Measurements from ENCODE around the gene ARHGAP24.
"Not testable (repeated sequence)": the region's sequence is repeated elsewhere in the genome, so short reads cannot be mapped to it uniquely, and the experiment has no call there.

ARHGAP24 gene

DNA sequence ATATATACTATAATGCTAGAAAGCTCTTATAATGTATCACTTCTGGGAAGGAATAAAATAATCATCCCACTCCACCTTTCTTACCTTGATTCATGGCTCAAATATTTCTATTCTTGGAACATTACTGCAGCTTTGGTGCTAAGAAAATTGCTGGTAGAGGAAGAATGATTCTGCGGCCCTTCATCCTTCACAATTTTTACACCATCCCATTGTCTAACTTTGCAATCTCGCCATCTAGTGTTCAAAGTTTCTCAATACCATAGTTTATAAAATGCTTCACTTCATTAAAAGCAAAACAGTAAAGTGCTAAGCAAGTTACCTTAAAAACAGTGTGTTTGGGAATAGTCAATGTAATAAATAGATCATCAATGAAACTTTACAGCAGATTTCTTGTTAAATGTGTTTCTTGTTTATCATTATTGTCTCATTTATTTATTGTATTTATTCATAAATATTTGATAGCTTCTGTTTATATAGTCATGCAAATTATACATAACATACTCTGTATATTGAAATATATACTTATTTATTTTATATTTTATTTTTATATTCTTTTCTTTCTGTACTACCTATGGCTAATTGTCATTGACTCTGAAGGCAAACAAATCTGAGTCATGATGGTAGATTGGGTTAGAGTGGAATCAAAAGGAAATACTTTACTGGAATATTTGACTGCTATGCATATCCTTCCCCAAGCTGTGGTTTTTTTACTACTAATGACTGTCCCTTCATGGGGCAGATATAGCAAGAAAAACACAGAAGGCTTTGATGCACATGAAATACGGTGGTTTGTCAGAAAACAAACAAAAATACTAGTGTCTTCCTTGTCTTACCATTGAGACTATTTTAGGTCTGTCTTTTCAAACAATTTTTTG is 494.2 kb downstream of the ARHGAP24 start:
- DNase-seq: no peak

DNA sequence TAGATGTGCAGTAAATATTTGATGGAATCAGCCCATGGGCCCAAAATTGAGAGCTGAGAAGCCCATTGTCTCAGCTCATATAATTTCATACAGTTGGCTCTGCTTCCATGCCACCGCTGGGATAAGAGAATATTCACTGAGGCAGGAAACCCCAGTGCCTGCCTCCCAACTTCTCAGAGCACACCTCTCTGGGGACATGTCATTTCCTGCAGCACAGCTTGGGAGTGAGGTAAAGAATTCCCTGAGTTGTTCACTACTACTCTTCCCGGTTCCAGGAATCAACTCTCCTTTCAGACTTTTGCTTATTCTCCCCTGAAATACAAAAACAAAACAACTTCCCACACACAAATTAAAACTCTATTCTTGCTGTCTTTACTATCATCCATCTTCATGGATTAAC is 495.6 kb downstream of the ARHGAP24 start:
- no peak for DNase-seq

DNA sequence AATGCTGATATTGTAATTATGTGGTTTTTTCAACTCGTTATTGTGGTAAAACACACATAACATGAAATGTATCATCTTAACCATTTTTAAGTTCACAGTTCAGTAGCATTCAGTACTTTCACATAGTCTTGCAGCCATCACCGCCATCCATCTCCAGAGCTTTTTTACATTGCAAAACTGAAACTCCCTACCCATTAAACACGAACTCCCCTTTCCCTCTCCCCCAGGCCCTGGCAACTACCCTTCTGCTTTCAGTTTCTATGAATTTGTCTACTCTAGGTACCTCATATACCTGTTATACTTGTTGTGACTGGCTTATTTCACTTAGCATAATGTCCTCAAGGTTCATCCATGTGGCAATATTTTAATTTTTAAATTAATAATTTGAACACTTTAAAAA is 504.3 kb downstream of the ARHGAP24 start:
- DNase-seq: no peak

DNA sequence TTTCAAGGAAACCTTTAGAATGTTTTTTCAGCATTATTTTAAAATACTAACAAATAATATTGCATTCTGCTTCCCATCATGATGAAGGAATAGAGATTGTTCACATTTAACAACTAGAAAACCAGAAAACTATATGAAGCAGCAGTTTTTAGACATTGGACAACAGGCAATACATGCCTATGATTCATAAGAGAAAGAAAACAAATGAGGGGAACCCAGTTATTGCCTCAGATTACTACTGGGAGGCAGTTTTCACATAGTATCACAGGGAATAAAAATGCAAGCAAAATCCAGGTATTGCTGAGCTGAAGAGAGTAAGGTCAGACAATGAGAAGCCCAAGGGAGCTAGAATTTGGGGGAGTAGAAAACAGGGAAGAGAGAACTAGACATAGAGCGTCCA is 511.3 kb downstream of the ARHGAP24 start:
- no peak for DNase-seq

DNA sequence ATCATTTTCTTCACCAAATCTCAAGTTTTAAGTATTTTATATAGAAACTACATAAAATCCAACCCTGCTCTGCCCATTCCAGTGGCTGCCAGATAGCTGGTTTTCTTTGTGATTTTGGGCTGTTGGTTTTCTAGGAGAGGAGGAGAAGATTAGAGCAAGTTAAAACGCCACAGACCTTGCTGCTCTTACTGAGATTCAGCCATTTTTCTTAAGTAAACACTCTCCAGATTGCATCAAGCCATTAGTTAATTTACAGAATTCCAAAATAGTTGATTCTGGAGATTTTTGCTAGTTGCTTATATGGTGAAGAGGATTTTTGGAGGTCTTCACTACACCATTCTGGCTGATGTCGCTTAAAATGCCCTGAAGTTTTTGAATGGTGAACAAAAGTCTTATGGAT is 518.7 kb downstream of the ARHGAP24 start:
- DNase-seq: no peak

DNA sequence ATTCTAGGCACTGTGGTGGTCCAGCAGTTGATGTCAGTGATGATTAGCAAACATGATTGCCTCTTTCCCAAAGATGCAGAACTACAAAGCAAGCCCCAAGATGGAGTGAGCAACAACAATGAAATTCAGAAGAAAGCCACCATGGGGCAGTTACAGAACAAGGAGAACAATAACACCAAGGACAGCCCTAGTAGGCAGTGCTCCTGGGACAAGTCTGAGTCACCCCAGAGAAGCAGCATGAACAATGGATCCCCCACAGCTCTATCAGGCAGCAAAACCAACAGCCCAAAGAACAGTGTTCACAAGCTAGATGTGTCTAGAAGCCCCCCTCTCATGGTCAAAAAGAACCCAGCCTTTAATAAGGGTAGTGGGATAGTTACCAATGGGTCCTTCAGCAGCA is 519.6 kb downstream of the ARHGAP24 start:
- no peak for DNase-seq

DNA sequence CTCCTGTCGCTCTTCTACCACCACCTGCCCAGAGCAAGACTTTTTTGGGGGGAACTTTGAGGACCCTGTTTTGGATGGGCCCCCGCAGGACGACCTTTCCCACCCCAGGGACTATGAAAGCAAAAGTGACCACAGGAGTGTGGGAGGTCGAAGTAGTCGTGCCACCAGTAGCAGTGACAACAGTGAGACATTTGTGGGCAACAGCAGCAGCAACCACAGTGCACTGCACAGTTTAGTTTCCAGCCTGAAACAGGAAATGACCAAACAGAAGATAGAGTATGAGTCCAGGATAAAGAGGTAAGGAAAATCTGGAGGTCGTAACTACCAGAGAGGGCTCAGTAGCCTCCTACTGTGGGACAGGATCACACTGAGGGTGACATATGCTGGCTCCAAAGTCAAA is 520.4 kb downstream of the ARHGAP24 start:
- DNase-seq: no peak

DNA sequence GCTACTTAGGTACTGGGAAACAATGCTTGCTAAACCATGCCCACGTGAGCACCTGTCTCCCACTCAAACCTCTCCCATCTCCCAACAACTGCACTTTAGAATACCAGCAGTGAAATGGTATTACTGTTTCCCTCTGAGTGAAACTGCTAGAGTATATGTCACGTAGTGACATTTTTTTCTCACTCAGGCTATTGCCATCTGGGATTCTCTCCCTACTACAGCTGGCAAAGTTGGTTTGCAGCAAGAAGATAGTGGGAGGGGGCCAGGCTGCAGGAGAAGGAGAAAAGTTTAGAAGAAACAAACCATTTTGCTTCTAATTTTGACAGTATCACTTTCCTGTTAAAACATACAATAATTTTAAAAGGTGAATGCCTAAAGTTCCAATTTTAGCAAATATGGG is 526.6 kb downstream of the ARHGAP24 start:
- DNase-seq: no peak

DNA sequence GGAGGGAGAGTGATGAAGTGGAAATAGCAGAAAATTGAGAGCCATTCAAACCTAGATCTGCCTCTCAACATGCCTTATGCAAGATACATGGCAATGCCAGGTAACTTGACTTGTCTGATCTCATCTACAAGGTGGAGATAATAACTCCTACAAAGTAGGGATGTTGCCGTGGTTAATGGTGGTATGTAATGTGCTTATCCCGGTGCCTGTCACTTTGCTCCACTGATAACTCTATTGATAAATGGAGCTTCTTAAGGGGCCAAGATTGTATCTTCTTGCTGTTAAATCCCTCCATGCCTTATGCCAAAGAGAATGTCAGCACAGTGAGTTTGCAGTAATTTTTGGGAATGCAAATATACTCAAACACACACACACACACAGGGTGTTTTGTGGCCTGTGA is 529.1 kb downstream of the ARHGAP24 start:
- no peak for DNase-seq

DNA sequence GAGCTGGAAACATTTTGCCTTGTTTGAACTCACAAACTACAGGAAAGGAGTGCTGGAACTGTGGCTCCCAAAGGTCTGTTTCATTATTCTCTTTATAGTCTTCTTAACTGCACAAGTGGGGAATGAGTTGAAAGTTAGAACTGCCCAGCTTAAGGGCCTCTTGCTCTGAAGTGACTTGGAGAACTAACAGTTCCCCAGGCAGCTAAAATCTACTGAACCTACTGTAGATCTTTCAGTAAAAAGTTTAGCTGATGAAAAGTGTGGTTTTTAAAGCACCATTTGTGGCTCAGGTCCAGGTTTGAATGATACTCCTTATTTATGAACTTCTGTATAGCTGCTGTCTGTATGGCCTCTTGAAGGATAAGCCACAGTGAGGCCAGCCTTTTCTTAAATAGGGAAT is 531.1 kb downstream of the ARHGAP24 start:
- DNase-seq: no peak

DNA sequence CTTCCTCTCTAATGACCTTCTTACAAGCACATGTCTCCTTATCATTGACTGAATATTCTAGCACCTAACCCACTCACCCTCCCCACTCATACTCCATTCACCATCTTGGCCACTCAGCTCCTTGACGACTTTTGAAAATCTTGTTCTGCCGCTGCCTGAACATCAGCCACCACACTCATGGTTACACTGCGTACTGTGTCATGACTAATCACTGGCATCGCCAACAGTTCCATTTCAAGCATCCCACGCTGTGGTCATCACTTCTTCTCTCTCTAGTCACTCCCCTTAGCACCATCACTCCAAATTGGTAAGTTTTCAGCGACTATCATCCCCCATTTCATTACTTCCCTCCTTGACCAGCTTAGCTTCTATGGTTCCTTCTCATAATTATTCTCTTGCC is 532.1 kb downstream of the ARHGAP24 start:
- no peak for DNase-seq

DNA sequence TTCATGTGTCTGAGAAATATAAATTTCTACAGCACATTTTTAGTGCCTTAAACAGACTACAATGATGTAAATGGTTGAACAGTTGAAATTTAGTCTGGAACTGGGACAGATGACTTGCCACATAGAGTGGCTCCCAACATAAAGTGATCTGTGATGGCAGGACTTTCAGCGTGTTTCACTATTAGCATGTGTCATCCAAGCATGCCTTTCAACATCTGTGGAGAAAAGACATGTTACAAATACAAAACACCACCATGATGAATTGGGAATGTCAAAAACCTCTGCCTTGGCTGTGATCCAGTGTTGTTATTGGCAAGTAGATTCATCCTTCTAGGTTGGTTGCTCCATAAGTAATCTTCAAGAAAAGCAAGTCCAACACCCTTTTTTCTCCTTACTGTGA is 536.2 kb downstream of the ARHGAP24 start:
- DNase-seq: no peak

DNA sequence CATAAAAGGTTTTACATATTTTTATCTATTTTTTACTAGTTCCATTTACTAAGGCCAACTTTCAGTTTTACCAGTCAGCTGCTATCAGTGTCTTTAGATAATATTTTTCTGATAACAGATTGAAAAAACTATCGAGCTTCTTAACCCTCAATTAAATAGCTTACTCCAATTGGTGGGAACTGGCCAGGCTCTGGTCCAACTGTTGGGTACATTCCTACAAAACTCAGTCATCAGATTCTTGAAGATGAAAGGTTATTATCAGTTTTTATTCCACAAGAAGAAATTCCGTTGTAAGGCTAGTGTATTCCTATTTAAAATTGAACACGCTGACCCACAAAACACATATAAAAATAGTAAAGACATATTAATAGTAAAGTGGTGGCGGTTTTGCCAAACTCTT is 538.7 kb downstream of the ARHGAP24 start:
- DNase-seq: no peak

DNA sequence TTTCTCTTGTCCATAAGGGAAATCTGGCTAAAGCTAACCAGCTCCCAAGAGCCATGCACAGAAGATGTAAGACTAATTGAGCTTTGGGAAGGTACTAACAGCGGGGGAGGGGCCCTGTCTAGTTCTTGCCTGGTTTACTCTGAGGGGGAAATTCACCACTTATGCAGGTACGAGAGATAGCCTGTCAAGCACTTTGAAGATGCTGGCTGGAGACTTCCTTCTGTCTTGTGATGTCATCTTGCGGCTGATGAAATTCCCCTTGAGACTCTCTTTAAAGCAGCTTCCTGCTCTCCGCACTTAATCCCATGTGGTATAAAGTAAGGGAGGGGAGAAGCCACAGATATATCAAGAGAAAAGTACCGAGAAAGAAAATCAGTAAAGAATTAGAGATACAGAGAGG is 539.6 kb downstream of the ARHGAP24 start:
- no peak for DNase-seq

DNA sequence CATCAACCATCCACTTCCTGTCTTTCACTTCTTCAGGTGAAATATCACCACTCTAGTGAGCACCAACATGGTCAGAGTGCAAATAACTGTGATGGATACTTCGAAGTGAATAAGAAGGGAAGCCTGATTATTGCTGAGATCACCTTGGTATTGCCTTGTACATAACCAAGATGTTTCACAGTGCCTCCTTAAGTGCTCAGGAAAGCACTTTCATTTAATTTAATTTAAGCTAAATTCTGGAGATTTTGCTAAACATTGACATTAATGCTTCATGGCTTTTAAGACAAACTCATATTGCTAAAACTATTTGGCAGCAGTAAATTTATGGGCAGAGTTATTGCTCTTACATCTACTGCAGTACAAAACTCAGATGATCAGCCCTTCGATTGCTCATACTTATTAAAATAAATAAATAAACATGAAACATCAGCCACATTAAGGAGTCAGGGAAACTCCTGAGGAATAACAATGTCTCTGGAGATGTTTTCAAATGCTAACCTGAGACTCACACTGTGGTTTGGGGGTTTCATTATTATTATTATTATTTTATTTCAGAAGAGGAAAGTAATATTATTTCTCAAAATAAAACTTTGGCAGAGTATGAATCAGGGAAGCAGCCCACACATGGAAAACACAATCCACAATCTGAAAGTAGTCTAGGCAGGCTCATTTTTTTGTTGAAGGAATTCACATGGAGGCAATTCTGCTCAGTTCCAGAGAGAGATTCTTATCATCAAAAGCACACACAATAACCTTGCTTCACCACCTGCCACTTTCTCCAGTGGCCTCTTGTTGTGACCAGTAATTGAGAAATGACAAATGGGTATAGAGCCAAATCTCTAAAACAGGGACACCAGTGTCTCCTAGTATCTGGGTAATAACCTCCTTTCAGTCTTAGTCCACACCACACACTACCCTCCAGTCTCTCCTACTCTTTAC is 540.7 kb downstream of the ARHGAP24 start:
- DNase-seq: no peak

DNA sequence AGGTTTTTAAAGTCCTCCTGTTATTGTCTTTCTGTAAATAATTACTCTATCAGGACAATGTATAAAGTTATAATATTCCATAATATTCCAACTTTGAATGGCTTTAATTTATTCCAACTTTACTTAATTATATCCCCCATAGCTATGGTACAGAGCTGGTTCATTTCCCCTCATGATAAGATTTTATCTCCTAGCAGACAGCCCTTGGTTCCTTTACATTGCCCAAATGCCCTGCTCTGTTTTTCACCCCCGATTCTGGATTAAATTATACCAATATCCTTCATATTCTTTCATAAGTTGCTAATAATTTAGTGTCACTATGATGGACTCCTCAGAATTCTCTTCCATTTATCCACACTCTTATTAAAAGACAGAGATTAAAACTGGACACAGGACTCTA is 544.4 kb downstream of the ARHGAP24 start:
- no peak for DNase-seq

DNA sequence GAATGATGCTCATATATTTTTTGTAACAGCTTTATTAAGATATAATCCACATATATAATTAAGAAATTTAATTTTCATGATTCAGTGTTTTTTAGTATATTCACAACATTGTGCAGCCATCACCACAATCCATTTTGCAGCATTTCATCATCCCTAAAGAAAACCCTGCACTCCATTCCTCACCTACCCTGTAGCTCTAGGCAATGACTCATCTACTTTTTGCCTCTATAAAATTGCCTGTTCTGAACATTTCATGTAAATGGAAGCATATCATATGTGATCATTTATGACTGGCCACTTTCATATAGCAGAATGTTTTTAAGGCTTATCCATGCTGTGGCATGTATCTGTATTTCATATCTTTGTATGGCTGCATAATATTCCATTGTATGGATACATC is 545.0 kb downstream of the ARHGAP24 start:
- DNase-seq: no peak

DNA sequence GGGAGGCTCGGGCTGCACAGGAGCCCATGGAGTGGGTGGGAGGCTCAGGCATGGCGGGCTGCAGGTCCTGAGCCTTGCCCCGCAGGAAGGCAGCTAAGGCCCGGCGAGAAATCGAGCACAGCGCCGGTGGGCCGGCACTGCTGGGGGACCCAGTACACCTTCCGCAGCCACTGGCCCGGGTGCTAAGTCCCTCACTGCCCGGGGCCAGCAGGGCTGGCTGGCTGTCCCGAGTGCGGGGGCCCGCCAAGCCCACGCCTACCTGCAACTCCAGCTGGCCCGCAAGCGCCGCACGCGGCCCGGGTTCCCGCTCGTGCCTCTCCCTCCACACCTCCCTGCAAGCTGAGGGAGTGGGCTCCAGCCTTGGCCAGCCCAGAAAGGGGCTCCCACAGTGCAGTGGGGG is 546.7 kb downstream of the ARHGAP24 start:
- DNase-seq: not testable (repeated sequence)

DNA sequence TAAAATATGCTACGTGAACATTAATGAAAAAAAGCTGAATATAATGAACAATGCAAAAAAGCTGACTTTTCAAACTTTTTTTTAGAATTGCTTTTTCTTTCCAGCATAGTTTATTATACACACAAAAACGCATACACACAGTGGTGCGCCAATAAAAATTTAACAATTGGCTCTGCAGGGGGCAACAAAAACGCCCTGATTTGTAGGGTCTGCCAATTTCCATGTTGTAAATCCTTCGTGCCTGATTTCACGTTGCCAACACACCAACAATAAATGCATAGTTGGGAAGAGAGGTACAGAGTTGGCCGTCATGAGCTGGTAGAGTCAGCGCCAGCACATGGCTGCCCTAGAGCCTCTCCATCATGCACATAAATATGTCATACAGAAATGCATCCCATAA is 551.8 kb downstream of the ARHGAP24 start:
- no peak for DNase-seq

DNA sequence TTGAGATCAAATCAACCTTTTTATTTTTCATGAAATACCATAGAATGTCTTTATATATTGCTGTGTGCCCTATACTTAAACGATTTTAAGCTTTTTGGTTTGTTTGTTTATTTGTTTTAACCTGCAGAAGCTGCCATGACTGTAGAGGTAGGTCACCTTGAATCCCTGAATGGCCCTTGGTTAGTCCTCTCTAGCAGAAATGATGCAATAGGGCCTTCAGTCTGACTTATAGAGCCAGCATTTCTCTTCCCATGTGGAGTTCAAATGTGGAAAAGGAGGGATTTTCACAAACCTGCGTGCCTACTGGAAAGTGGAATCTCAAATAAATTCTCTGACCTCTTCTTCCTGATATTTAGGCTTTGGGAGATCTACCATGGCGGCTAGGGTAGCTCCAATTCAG is 557.0 kb downstream of the ARHGAP24 start:
- DNase-seq: no peak

DNA sequence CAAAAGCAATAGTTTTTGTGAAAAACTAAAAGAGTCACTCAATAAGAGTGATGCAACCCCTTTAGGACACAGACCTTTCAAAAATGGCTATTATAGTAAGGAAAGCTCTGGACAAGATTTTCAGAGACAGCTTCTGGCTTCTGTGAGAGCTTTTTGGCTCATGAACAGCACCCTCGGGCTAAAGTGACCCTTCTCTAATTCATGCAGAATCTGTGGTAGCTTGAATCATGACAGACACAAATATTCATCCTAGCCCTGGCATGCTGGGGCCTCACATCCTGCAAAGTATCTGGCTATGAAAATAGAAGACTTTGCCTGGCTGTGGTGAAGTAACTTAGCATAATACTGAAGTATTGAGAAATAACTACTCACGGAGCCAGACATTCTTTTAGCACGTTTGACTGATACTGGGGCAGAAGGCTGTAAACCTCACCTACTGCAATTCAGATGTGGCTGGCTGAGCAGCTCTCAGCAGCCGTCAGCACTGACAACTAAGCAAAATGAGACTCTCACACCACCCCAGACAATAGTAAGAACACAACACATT is 557.6 kb downstream of the ARHGAP24 start:
- no peak for DNase-seq

DNA sequence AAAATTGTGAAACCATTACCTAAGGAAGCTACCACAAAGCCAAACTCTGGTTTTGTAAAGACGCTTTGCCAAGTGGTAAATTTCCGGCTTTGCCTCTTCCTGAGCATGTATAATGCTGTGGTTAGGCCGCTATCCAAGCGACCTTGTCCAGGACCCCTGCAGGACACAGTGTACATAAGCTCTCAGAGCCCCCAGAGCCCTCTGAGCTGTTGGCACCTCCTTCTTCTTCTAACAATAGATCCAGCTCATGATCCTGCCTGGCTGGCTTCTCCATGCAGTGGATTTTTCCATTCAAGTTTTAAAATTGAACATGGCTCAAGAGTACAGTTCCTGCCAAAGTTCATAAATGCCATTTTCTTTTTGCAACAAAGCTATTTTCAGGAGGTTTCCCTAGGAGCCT is 558.2 kb downstream of the ARHGAP24 start:
- DNase-seq: no peak

DNA sequence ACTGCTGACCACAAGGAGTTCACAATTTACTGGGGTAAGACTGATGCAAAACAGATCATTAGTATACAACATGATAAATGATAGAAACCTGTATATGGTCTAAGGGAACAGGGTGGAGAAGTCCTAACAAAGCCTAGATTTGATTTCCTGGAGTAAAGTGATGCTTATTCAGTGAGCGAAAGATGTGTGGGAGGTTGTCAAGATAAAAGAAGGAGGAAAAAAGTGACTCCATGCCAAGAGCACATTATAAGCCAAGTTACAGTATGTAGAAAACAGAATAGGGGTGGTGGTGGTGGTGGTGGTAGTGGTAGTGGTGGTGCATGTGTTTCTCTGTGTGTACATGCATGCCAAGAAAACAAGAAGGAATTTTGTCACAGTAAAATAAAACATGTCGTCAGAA is 559.7 kb downstream of the ARHGAP24 start:
- DNase-seq: no peak

DNA sequence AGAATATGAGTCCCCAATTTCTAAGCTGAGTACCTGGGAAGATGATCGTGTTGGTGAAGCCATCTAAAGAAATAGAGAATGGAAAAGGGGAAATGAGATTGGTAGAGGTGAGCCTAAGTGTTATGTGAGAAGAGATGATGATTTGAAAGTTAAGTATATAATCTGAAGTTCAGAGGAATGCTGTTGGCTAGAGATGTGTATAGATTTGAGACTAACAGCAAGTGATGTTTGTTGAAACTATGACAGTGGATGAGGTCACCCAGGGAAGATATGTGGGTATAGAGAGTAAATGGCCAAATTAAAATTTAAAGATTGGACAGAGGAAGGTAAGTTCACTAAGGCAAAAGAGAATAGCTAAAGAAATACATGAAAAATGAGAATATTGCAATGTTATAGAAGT is 560.7 kb downstream of the ARHGAP24 start:
- DNase-seq: no peak

Measured in activated CD4-positive, alpha-beta T cell treated with anti-CD3 and anti-CD28 coated beads for 1 hour (primary cell).